GM19467 (cell line): ENCODE measurements around the gene ZNF765.
"Not testable (repeated sequence)": the region's sequence is repeated elsewhere in the genome, so short reads cannot be mapped to it uniquely, and the experiment has no call there.

Source experiments
- ATAC-seq: cut with Tn5 transposase; IDR thresholded peaks from one replicate; pipeline ENCODE4 v1.9.1; 2021; ENCODE audit warnings: mild to moderate bottlenecking, moderate library complexity; ENCODE audit not compliant: unreplicated experiment

Gene ZNF765

GRCh38 chr19:53475470-53475869 lies 80.5 kb downstream of the ZNF765 start:
- not testable (repeated sequence) for ATAC-seq
